SU-DHL-6 (cell line): Measurements from ENCODE around the gene MAP4K2.

Experiments
- H2AFZ ChIP-seq: fragments of 200-600 bp; sonication (generic); 2 replicates; pipeline ENCODE4 v1.6.1; 2014; ENCODE audit warnings: low read depth, mild to moderate bottlenecking, moderate library complexity, mixed read lengths, antibody characterized with exemption, low read length; ENCODE audit not compliant: severe bottlenecking
- H3F3A ChIP-seq: fragments of 200-600 bp; shearing (Covaris generic); 2 replicates; pipeline ENCODE4 v1.6.0; 2016; ENCODE audit warnings: antibody characterized with exemption, mild to moderate bottlenecking; ENCODE audit not compliant: insufficient read depth
- H3K27ac ChIP-seq: fragments of 200-600 bp; sonication (generic); 2 replicates; pipeline ENCODE4 v1.5.1; 2016; ENCODE audit warnings: low read depth, mild to moderate bottlenecking, low read length, moderate library complexity, mixed read lengths
- H3K27me3 ChIP-seq: fragments of 200-600 bp; sonication (generic), shearing (Covaris generic); 2 replicates; pipeline ENCODE4 v1.6.0; 2014; ENCODE audit warnings: mild to moderate bottlenecking, low read length
- H3K36me3 ChIP-seq: fragments of 200-600 bp; sonication (generic); 2 replicates; pipeline ENCODE4 v1.6.1; 2014; ENCODE audit warnings: mild to moderate bottlenecking, low read length, mixed read lengths
- H3K4me2 ChIP-seq: fragments of 300-600, 200-600 bp; shearing (Covaris generic), sonication (generic); 2 replicates; pipeline ENCODE4 v1.6.0; 2014; ENCODE audit warnings: low read length, low read depth, mild to moderate bottlenecking; ENCODE audit not compliant: poor library complexity, severe bottlenecking
- H3K4me3 ChIP-seq: fragments of 200-600 bp; sonication (generic); 2 replicates; pipeline ENCODE4 v1.5.1; 2014; ENCODE audit warnings: antibody characterized with exemption, low read length, mild to moderate bottlenecking, mixed read lengths; ENCODE audit not compliant: insufficient read depth, poor library complexity, severe bottlenecking
- H3K79me2 ChIP-seq: fragments of 200-600 bp; sonication (generic); 2 replicates; pipeline ENCODE4 v1.6.1; 2014; ENCODE audit warnings: mild to moderate bottlenecking, low read length, moderate library complexity; ENCODE audit not compliant: insufficient read depth
- H3K9ac ChIP-seq: fragments of 200-600 bp; sonication (generic); 2 replicates; pipeline ENCODE4 v1.7.0; 2014; ENCODE audit warnings: mild to moderate bottlenecking, low read length
- H3K9me2 ChIP-seq: fragments of 200-600 bp; sonication (generic); replicated peaks from 2 replicates; pipeline ENCODE4 v1.6.1; 2014; ENCODE audit warnings: low read length; ENCODE audit not compliant: insufficient read depth
- H3K9me3 ChIP-seq: fragments of 200-600 bp; sonication (generic); 2 replicates; pipeline ENCODE4 v1.6.1; 2014; ENCODE audit warnings: low read length, mixed read lengths; ENCODE audit not compliant: insufficient read depth
- H4K20me1 ChIP-seq: fragments of 200-600 bp; sonication (generic); 2 replicates; pipeline ENCODE4 v1.6.1; 2014; ENCODE audit warnings: low read depth, mild to moderate bottlenecking, antibody characterized with exemption, low read length, moderate library complexity, mixed read lengths
- CTCF ChIP-seq: fragments of 200-600 bp; sonication (generic); IDR thresholded peaks from one replicate; pipeline ENCODE4 v1.5.1; 2017; ENCODE audit warnings: antibody characterized with exemption, mild to moderate bottlenecking, low read length, moderate library complexity; ENCODE audit not compliant: insufficient read depth, poor library complexity, severe bottlenecking
- EZH2phosphoT487 ChIP-seq: fragments of 200-600 bp; sonication (generic), shearing (Covaris generic); conservative IDR thresholded peaks from 2 replicates; pipeline ENCODE4 v1.6.1; 2018; ENCODE audit warnings: mild to moderate bottlenecking, antibody characterized with exemption, low read length, moderate library complexity, mixed read lengths

The MAP4K2 gene

GRCh38 chr11:64754124-64754918, 48.7 kb downstream of the MAP4K2 start:
- TF ChIP-seq EZH2phosphoT487 (no peak), CTCF (no peak)
- H3K9ac ChIP-seq: no peak overlapping the region

GRCh38 chr11:64753380-64754123, 49.5 kb downstream of the MAP4K2 start:
- TF ChIP-seq CTCF (no peak), EZH2phosphoT487 (no peak)
- no peak overlapping the region for H3K27ac ChIP-seq

More at GRCh38 chr11:64754124-64754918, 48.7 kb downstream of the MAP4K2 start:
- no peaks in the 10 kb centered on the region for H3K9me2 ChIP-seq
- H3K27me3 ChIP-seq: no peaks in the 10 kb centered on the region
- no peaks in the 10 kb centered on the region for H3K79me2 ChIP-seq
- H3K4me3 ChIP-seq: no peak overlapping the region
- H3K27ac ChIP-seq: no peak overlapping the region
- H3K36me3 ChIP-seq: no peaks in the 10 kb centered on the region
- H3K9me3 ChIP-seq: no peaks in the 10 kb centered on the region
- no peaks in the 10 kb centered on the region for H3F3A ChIP-seq
- H3K4me2 ChIP-seq: no peak overlapping the region
- H2AFZ ChIP-seq: no peak overlapping the region
- no peaks in the 10 kb centered on the region for H4K20me1 ChIP-seq

GRCh38 chr11:64753019-64753379, 50.0 kb downstream of the MAP4K2 start:
- Histone ChIP-seq H3K36me3 (no peaks in the 10 kb centered on the region), H4K20me1 (no peaks in the 10 kb centered on the region), H3K4me3 (no peak overlapping the region), H3K79me2 (no peaks in the 10 kb centered on the region), H3K27ac (no peak overlapping the region), H3K9me3 (no peaks in the 10 kb centered on the region), H3K9me2 (no peaks in the 10 kb centered on the region), H3F3A (no peaks in the 10 kb centered on the region), H2AFZ (no peak overlapping the region), H3K4me2 (no peak overlapping the region), H3K9ac (no peak overlapping the region), H3K27me3 (no peaks in the 10 kb centered on the region)
- TF ChIP-seq CTCF: no peak
- no peak for TF ChIP-seq EZH2phosphoT487

More at GRCh38 chr11:64753380-64754123, 49.5 kb downstream of the MAP4K2 start:
- no peak overlapping the region for H3K9ac ChIP-seq
- no peaks in the 10 kb centered on the region for H4K20me1 ChIP-seq
- H3F3A ChIP-seq: no peaks in the 10 kb centered on the region
- no peaks in the 10 kb centered on the region for H3K9me2 ChIP-seq
- no peak overlapping the region for H2AFZ ChIP-seq
- H3K4me3 ChIP-seq: no peak overlapping the region
- no peaks in the 10 kb centered on the region for H3K27me3 ChIP-seq
- H3K4me2 ChIP-seq: no peak overlapping the region
- H3K9me3 ChIP-seq: no peaks in the 10 kb centered on the region
- H3K36me3 ChIP-seq: no peaks in the 10 kb centered on the region
- no peaks in the 10 kb centered on the region for H3K79me2 ChIP-seq
